ENCODE results near the gene CCDC142.

DNA sequence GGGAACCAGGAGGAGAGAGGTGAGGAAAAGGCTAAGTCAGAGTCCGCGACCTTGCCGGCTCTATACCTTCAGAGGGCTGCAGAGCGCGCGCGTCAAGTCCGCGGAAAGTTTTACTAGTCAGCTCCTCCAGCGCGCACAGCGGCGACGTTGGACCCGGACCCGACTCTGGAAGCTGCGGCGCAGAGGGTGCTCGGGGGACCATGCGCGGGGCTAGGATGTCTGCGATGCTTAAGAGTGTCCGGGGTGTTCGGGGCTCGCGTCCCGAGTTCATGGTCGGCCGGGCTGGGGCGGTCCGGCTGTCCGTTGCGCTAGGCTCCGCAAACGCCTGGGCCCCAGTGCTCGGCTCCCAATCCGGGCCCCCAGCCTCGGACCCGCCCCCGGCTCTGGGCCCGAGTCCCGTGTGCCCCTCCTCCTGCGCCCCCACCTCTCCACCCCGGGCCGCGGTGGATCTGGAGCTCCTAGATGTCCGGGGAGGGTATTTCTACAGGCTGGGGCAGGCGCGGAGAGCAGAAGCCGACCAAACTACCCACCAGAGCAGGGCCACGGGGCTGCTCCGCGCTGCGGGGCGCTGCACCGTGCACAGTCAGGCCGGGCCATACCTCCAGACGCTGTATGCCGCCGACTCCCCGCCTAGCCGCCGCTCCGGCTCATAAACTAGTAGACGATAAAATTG, 16.6 kb upstream of the CCDC142 start, which contains the start of gene LBX2:
- TF ChIP-seq POLR2A (IDR thresholded peaks at IDR 0.05; ENCODE audit: low read length): no peak
- TF ChIP-seq GATA1 (IDR thresholded peaks at IDR 0.05; ENCODE audit: low read depth, low read length): no peak
